Measurements from ENCODE around the gene HELLS. TPM values are rescaled to one million over a fixed set of nuclear protein-coding genes. Genes with fewer than 3 reads are reported as not detected.

Gene HELLS
- total RNA-seq (2021), result 50.8 and 64.4 TPM in 2 replicates
- percentile 79 among the genes with signal in this experiment for Bru-seq, nascent RNA
- BruChase-seq, experiment 1, labeled RNA remaining after a 2-hour chase, result percentile 76 among the genes with signal in this experiment
- percentile 90 among the genes with signal in this experiment for BruChase-seq, experiment 2, labeled RNA remaining after a 6-hour chase
- long read RNA-seq, transcript HELLS-202 (22 exons, 3,099 nt), result major isoform, 6 of 17 reads
- long read RNA-seq, partial matches to known transcripts, result 1 of 17 reads
- long read RNA-seq, other reads (novel, unspliced or antisense), result 7 of 17 reads

GRCh38 chr10:94545391-94546048, at the start of gene HELLS:
HELLS (plus strand) TSS chr10:94545788; CDS start chr10:94545922, 134 bp downstream.
- ChIA-PET POLR2A (ENCODE audit: unreplicated experiment) (interaction anchor here (0.7 kb wide), 1 partner anchor 241 kb away, joined by 3 read pairs; no protein-coding TSS in a partner anchor), CTCF (no interaction called here)
- Histone ChIP-seq H3K36me3 (ENCODE audit: low read depth) (no peaks in the 10 kb centered on the region), H3K4me2 (peak within 1 kb of the TSS; percentile 75), H3K9me2 (ENCODE audit: insufficient read depth) (no peaks in the 10 kb centered on the region), H3K79me2 (ENCODE audit: low read depth) (peaks cover 33% of the 10 kb centered on the region), H3K27ac (peak within 1 kb of the TSS; percentile 78), H3K4me1 (replicated peaks; ENCODE audit: insufficient read depth) (peaks cover 22% of the 10 kb centered on the region), H3K27me3 (ENCODE audit: insufficient read depth, low read depth) (no peaks in the 10 kb centered on the region), H4K20me1 (ENCODE audit: insufficient read depth) (no peaks in the 10 kb centered on the region), H3K9me3 (ENCODE audit: insufficient read depth, low read depth) (no peaks in the 10 kb centered on the region), H3F3A (ENCODE audit: insufficient read depth, low read depth) (peaks cover 14% of the 10 kb centered on the region; the same call in 1 of the 2 replicates), H3K4me3 (peak within 1 kb of the TSS; percentile 97), H2AFZ (peak within 1 kb of the TSS; percentile 97)
- intact Hi-C loops (cut with micrococcal nuclease; ENCODE audit: unreplicated experiment), result no loop called here
- peak; percentile 59 to 72 for DNase-seq
- TF ChIP-seq CTCF (conservative IDR thresholded peaks at IDR 0.05) (no peak), EZH2 (IDR thresholded peaks at IDR 0.05; ENCODE audit: low read depth) (no peak)
- BruUV-seq (replicated peaks), result no TSS peak

GRCh38 chr10:94496010-94496409, 49.6 kb upstream of the HELLS start:
- BruUV-seq (replicated peaks), result no TSS peak
- Histone ChIP-seq H3K27ac (no peak overlapping the region), H3F3A (ENCODE audit: insufficient read depth, low read depth) (no peaks in the 10 kb centered on the region; the same call in 1 of the 2 replicates), H4K20me1 (ENCODE audit: insufficient read depth) (no peaks in the 10 kb centered on the region), H2AFZ (no peak overlapping the region), H3K4me3 (no peak overlapping the region), H3K79me2 (ENCODE audit: low read depth) (no peaks in the 10 kb centered on the region), H3K4me2 (no peak overlapping the region), H3K4me1 (replicated peaks; ENCODE audit: insufficient read depth) (no peaks in the 10 kb centered on the region), H3K36me3 (ENCODE audit: low read depth) (no peaks in the 10 kb centered on the region), H3K27me3 (ENCODE audit: insufficient read depth, low read depth) (no peaks in the 10 kb centered on the region), H3K9me3 (ENCODE audit: insufficient read depth, low read depth) (no peaks in the 10 kb centered on the region), H3K9me2 (ENCODE audit: insufficient read depth) (no peaks in the 10 kb centered on the region)
- ChIA-PET CTCF (no interaction called here), POLR2A (ENCODE audit: unreplicated experiment) (no interaction called here)
- no peak for DNase-seq
- no peak for TF ChIP-seq EZH2 (IDR thresholded peaks at IDR 0.05; ENCODE audit: low read depth)
- no peak for TF ChIP-seq CTCF (conservative IDR thresholded peaks at IDR 0.05)
- intact Hi-C loops (cut with micrococcal nuclease; ENCODE audit: unreplicated experiment), result no loop called here

- Histone ChIP-seq H2AFZ (no peak overlapping the region), H4K20me1 (ENCODE audit: insufficient read depth) (no peaks in the 10 kb centered on the region), H3F3A (ENCODE audit: insufficient read depth, low read depth) (no peaks in the 10 kb centered on the region; the same call in 1 of the 2 replicates), H3K79me2 (ENCODE audit: low read depth) (no peaks in the 10 kb centered on the region), H3K4me3 (no peak overlapping the region), H3K27ac (no peak overlapping the region), H3K27me3 (ENCODE audit: insufficient read depth, low read depth) (no peaks in the 10 kb centered on the region), H3K36me3 (ENCODE audit: low read depth) (no peaks in the 10 kb centered on the region), H3K4me2 (no peak overlapping the region), H3K4me1 (replicated peaks; ENCODE audit: insufficient read depth) (no peaks in the 10 kb centered on the region), H3K9me2 (ENCODE audit: insufficient read depth) (no peaks in the 10 kb centered on the region), H3K9me3 (ENCODE audit: insufficient read depth, low read depth) (no peaks in the 10 kb centered on the region)
- intact Hi-C loops (cut with micrococcal nuclease; ENCODE audit: unreplicated experiment), result no loop called here
- no TSS peak for BruUV-seq (replicated peaks)
- TF ChIP-seq CTCF (conservative IDR thresholded peaks at IDR 0.05) (no peak), EZH2 (IDR thresholded peaks at IDR 0.05; ENCODE audit: low read depth) (no peak)
- DNase-seq, result no peak
- CTCF ChIA-PET, result no interaction called here
- POLR2A ChIA-PET (ENCODE audit: unreplicated experiment), result no interaction called here
Observed at GRCh38 chr10:94496646-94497045, 48.9 kb upstream of the HELLS start.

All from PC-9 (cell line).